KMS-11 (cell line): ENCODE data around the gene GABRR2.
"Not testable (repeated sequence)": the region's sequence is repeated elsewhere in the genome, so short reads cannot be mapped to it uniquely, and the experiment has no call there.

Experiments
- H2AFZ ChIP-seq: fragments of 200-600 bp; sonication (generic); 2 replicates; pipeline ENCODE4 v1.6.1; 2016; ENCODE audit warnings: antibody characterized with exemption, mixed run types, low read depth
- H3K27ac ChIP-seq: fragments of 200-600 bp; sonication (generic); 2 replicates; pipeline ENCODE4 v1.6.1; 2016; ENCODE audit warnings: mild to moderate bottlenecking, mixed run types
- H3K27me3 ChIP-seq: fragments of 200-600 bp; sonication (generic); 2 replicates; pipeline ENCODE4 v1.6.1; 2017; ENCODE audit warnings: mild to moderate bottlenecking, low read depth, mixed run types, moderate library complexity; ENCODE audit not compliant: insufficient read depth
- H3K36me3 ChIP-seq: fragments of 200-600 bp; sonication (generic); 2 replicates; pipeline ENCODE4 v1.6.1; 2017; ENCODE audit warnings: mild to moderate bottlenecking, mixed run types; ENCODE audit not compliant: insufficient read depth
- H3K4me1 ChIP-seq: fragments of 200-600 bp; sonication (generic); 2 replicates; pipeline ENCODE4 v1.6.1; 2016; ENCODE audit warnings: mild to moderate bottlenecking, low read depth, mixed run types; ENCODE audit not compliant: poor library complexity, severe bottlenecking
- H3K4me2 ChIP-seq: fragments of 200-600 bp; sonication (generic); 2 replicates; pipeline ENCODE4 v1.7.0; 2016; ENCODE audit warnings: mild to moderate bottlenecking, mixed run types
- H3K4me3 ChIP-seq: fragments of 200-600 bp; sonication (generic); IDR thresholded peaks from 2 replicates; pipeline ENCODE4 v1.6.1; 2017; ENCODE audit warnings: low read depth, low read length, mixed read lengths; ENCODE audit not compliant: insufficient read depth
- H3K79me2 ChIP-seq: fragments of 200-600 bp; sonication (generic); 2 replicates; pipeline ENCODE4 v1.6.1; 2016; ENCODE audit warnings: low read depth, mixed run types; ENCODE audit not compliant: insufficient read depth
- H3K9ac ChIP-seq: fragments of 200-600 bp; sonication (generic); 2 replicates; pipeline ENCODE4 v1.6.1; 2016; ENCODE audit warnings: mild to moderate bottlenecking, mixed run types
- H4K20me1 ChIP-seq: fragments of 200-600 bp; sonication (generic); 2 replicates; pipeline ENCODE4 v1.6.1; 2016; ENCODE audit warnings: mild to moderate bottlenecking, mixed run types; ENCODE audit not compliant: insufficient read depth
- TF ChIP-seq, protein P1 (sequence below): fragments of 200-600 bp; sonication (generic); conservative IDR thresholded peaks from 2 replicates; pipeline ENCODE4 v1.6.1; 2017; ENCODE audit warnings: low read depth, mild to moderate bottlenecking, antibody characterized with exemption, low read length, moderate library complexity, mixed read lengths

GABRR2 gene

GRCh38 chr6:89239338-89239737 lies 75.8 kb downstream of the GABRR2 start:
- Histone ChIP-seq H3K4me2 (no peak overlapping the region), H3K9ac (no peak overlapping the region), H3K27ac (no peak overlapping the region), H2AFZ (no peak overlapping the region), H3K27me3 (no peaks in the 10 kb centered on the region), H4K20me1 (no peaks in the 10 kb centered on the region), H3K4me3 (no peak overlapping the region), H3K36me3 (no peaks in the 10 kb centered on the region), H3K79me2 (no peaks in the 10 kb centered on the region), H3K4me1 (peaks cover 26% of the 10 kb centered on the region)
- TF ChIP-seq, protein P1, sequence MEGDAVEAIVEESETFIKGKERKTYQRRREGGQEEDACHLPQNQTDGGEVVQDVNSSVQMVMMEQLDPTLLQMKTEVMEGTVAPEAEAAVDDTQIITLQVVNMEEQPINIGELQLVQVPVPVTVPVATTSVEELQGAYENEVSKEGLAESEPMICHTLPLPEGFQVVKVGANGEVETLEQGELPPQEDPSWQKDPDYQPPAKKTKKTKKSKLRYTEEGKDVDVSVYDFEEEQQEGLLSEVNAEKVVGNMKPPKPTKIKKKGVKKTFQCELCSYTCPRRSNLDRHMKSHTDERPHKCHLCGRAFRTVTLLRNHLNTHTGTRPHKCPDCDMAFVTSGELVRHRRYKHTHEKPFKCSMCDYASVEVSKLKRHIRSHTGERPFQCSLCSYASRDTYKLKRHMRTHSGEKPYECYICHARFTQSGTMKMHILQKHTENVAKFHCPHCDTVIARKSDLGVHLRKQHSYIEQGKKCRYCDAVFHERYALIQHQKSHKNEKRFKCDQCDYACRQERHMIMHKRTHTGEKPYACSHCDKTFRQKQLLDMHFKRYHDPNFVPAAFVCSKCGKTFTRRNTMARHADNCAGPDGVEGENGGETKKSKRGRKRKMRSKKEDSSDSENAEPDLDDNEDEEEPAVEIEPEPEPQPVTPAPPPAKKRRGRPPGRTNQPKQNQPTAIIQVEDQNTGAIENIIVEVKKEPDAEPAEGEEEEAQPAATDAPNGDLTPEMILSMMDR, result peak; percentile 46; the same call in 1 of the 2 replicates

DNA sequence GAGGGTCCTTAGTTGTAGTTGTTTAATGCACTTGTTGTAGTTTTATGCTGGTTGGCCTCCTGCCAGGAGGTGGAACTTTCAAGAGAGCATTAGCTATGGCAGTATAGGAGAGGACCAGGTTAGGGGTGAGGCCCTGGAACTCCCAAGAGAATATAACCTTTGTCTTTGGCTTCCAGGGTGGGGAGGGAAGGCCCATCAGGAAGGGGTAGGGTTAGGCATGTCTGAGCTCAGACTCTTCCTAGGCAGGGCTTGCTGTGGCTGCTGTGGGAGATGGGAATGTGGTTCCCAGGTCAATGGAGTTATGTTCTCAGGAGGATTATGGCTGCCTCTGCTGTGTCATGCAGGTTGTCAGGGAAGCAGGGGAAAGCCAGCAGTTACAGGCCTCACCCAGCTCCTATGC lies 77.9 kb downstream of the GABRR2 start:
- peaks cover 5% of the 10 kb centered on the region for H3K4me1 ChIP-seq
- no peak overlapping the region for H3K4me2 ChIP-seq
- TF ChIP-seq, protein P1, result no peak
- no peaks in the 10 kb centered on the region for H3K36me3 ChIP-seq
- H3K79me2 ChIP-seq, result no peaks in the 10 kb centered on the region
- no peaks in the 10 kb centered on the region for H4K20me1 ChIP-seq
- H3K9ac ChIP-seq, result no peak overlapping the region
- no peak overlapping the region for H3K27ac ChIP-seq
- no peak overlapping the region for H2AFZ ChIP-seq
- H3K4me3 ChIP-seq, result no peak overlapping the region
- H3K27me3 ChIP-seq, result no peaks in the 10 kb centered on the region

DNA sequence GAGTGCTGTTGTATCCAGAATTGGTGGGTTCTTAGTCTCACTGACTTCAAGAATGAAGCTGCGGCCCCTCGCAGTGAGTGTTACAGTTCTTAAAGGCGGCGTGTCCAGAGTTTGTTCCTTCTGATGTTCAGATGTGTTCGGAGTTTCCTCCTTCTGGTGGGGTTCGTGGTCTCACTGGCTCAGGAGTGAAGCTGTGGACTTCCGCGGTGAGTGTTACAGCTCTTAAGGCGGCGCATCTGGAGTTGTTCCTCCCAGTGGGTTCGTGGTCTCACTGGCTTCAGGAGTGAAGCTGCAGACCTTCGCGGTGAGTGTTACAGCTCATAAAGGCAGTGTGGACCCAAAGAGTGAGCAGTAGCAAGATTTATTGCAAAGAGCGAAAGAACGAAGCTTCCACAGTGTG lies 81.5 kb downstream of the GABRR2 start:
- not testable (repeated sequence) for H4K20me1 ChIP-seq, H3K79me2 ChIP-seq, H3K4me3 ChIP-seq, H3K4me1 ChIP-seq, H2AFZ ChIP-seq, H3K27me3 ChIP-seq, H3K4me2 ChIP-seq, H3K9ac ChIP-seq, H3K27ac ChIP-seq, H3K36me3 ChIP-seq

DNA sequence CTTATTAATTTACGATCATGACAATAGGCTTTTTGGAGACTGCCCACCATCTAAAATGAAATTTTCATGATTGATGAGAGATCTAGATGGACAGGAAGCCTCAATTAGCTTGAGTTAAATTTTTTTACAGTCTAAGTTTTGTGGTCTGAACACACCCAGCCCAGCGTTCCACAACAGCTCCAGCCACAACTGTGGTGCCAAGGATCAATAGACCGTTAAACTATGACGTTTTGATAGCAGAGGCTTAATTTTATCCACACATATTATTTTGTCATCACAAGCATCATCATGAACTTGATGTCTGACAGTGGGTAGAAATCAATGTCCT lies 92.4 kb downstream of the GABRR2 start:
- H3K27ac ChIP-seq, result no peak overlapping the region
- H3K4me3 ChIP-seq, result no peak overlapping the region
- H3K4me2 ChIP-seq, result no peak overlapping the region
- H4K20me1 ChIP-seq, result no peaks in the 10 kb centered on the region
- no peaks in the 10 kb centered on the region for H3K79me2 ChIP-seq
- no peak overlapping the region for H2AFZ ChIP-seq
- no peak overlapping the region for H3K9ac ChIP-seq
- no peaks in the 10 kb centered on the region for H3K36me3 ChIP-seq
- peaks cover 4% of the 10 kb centered on the region for H3K4me1 ChIP-seq
- H3K27me3 ChIP-seq, result no peaks in the 10 kb centered on the region
- TF ChIP-seq, protein P1, result no peak

GRCh38 chr6:89221971-89222711 lies 93.0 kb downstream of the GABRR2 start:
- Histone ChIP-seq H3K36me3 (no peaks in the 10 kb centered on the region), H3K79me2 (no peaks in the 10 kb centered on the region), H3K4me2 (no peak overlapping the region), H3K4me1 (peaks cover 9% of the 10 kb centered on the region), H3K9ac (no peak overlapping the region), H3K4me3 (no peak overlapping the region), H2AFZ (no peak overlapping the region), H3K27me3 (no peaks in the 10 kb centered on the region), H3K27ac (no peak overlapping the region), H4K20me1 (no peaks in the 10 kb centered on the region)
- TF ChIP-seq, protein P1, result no peak
